Stimulated activated CD4-positive, alpha-beta T cell treated with anti-CD3 and anti-CD28 coated beads, Interleukin-2, amount 100 ng/mL, for 24 hours (primary cell): ENCODE results near the gene FBXW9.
"Not testable (repeated sequence)": the region's sequence is repeated elsewhere in the genome, so short reads cannot be mapped to it uniquely, and the experiment has no call there.

Experiments used
- DNase-seq, 2 donors: peaks; one replicate each; pipeline ENCODE4 v3.0.0-alpha.2; 2020

FBXW9 gene

DNA sequence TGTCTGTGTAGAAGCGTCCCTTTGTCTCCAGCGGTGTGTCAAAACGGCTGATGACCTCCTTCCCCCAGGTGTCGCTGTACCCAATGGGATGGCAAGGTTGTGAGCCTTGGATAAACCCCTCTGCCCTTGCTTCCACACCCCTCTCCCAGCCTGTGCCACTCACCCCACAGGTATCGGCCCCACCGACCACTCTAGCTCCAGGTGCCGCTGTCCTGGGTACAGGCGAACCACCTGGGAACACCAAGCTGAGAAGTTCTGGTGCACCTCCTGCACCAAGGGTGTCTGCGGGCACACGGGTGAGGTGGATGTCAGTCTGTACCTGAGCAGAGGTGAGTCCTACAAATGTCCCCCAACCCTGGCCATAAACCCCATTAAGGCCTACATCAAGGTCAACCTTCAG is 46.5 kb downstream of the FBXW9 start:
- no peak for DNase-seq

- DNase-seq: no peak
These were observed 48.3 kb downstream of the FBXW9 start for GRCh38 chr19:12648088-12648487.

DNA sequence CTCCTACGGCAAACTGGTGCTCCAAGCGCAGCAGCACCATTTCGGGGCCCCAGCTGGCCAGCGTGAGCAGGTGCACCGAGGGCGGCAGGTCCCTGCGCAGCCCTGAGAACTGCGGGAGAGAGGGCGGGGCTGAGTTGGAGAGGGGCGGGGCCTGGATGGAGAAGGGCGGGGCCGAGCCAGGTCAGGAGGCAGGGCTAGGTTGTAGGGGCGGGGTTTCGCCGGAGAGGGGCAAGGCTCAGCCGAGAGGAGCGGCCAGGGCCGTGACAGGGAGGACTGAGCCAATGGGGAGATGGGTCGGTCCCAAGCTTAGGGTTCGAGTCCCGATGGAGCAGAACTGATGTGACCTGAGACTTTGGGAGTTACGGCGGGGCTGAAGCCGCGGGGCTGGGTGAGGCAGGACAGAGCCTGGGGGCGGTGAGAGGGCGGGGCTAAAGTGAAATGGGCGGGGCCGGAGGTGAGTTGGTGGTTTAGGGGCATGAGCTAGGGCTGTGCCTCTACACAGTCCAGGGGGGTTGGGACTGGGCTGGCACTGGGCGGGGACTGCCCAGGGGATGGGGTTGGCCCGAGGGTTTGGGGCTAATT is 48.9 kb downstream of the FBXW9 start:
- DNase-seq: peak in 1 of 2 donors; percentile 55

DNA sequence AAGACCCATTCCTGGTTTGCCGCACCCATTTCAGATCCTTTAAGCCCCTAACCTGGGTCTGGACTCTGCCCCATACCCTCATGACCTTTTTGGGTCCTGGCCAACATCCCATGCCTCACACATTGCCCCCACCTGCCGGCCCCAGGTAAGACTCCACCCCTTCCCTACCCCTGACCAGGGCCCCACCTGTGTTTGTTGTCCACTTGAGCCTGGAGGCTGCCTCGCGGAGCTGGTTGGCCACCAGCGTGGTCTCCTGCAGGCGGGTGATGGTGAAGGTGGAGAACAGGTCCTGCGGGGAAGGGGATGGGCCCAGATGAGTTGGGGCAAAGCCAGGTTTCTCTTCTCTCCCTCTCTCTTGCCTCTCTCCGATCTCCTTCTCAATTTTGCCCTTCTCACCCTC is 49.4 kb downstream of the FBXW9 start:
- no peak for DNase-seq

- no peak for DNase-seq
These were observed 49.9 kb downstream of the FBXW9 start for GRCh38 chr19:12646551-12646950.

GRCh38 chr19:12643716-12644115 is 52.7 kb downstream of the FBXW9 start:
- DNase-seq: not testable (repeated sequence)

DNA sequence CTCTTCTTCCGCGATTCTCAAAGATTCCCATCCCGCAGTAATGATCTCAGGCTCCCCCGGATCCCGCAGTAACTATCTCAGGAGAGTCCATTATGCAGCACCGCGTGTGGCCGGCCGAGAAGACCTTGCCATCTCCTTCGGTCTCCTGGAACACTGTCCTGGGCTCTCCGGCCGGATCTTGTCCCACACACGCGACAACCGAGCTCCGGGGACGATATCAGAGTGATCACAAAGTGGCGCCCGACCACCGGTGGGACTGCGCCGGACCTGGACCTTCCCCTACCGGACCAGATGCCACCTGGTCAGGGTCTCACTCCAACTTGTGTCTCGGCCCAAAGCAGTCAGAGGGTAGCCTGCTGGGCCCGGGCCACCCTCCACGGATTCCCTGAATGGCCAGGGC is 53.9 kb downstream of the FBXW9 start:
- DNase-seq: no peak

- DNase-seq: no peak
These were observed 55.0 kb downstream of the FBXW9 start for GRCh38 chr19:12641456-12641855.

DNA sequence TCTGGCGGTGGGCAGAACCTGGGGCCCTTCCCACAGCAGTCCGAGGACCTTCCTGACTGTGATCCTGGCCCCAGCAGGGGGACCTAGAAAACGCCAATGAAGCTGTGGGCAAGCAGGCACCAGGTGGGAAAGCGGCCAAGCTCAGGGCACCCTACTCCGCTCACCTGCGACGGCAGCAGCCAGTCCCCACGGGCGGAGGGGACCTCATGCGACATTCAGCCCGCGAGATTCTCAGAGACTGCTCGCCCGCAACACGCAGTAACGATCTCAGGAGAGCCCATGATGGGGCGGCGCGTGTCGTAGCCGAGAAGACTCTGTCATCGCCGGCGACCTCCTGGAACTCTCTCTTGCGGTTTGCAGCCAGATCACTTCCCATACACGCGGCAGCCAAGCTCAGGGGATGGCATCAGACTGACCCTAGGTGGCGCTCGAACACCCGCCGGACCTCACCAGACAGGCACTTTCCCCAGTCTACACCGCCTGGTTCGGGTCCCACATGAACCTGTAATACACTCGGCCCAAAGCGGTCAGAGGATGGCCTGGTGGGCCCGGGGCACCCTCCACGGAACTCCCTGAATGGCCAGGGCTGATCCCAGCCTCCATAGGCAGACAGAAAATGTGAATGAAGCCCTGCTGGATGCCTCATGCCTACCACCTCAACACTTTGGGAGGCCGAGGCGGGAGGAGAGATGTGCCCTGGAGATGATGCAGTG is 56.4 kb downstream of the FBXW9 start:
- DNase-seq: peak; percentile 90 to 91
